Thyroid gland (tissue), 4 donors: ENCODE data around the gene ARL6IP6. TPM values are rescaled to one million over a fixed set of nuclear protein-coding genes. Genes with fewer than 3 reads are reported as not detected.

ENCODE experiments used
- DNase-seq, 2 donors: peaks; one replicate each; pipeline ENCODE4 v3.0.0-alpha.2; 2019
- H3K27ac ChIP-seq, 3 donors: fragments of 200-600 bp; sonication (generic); 1 replicate in 2 of 3; 2 replicates in 1 of 3; pipeline ENCODE4 v1.5.1; 2016 to 2019; ENCODE audit warnings: mild to moderate bottlenecking in 1 of 3, moderate library complexity in 1 of 3
- H3K27me3 ChIP-seq: fragments of 200-600 bp; sonication (generic); one replicate; pipeline ENCODE4 v1.5.1; 2019
- H3K36me3 ChIP-seq, 2 donors: fragments of 200-600 bp; sonication (generic); one replicate each; pipeline ENCODE4 v1.5.1; 2016 to 2019
- H3K4me1 ChIP-seq, 2 donors: fragments of 200-600 bp; sonication (generic); one replicate each; pipeline ENCODE4 v1.5.1; 2017 to 2019
- H3K4me3 ChIP-seq, 3 donors: fragments of 200-600 bp; sonication (generic); replicated peaks in 1 of 3; 1 replicate in 2 of 3; 2 replicates in 1 of 3; pipeline ENCODE4 v1.5.1; 2016; ENCODE audit warnings: mild to moderate bottlenecking in 1 of 3
- H3K9me3 ChIP-seq: fragments of 200-600 bp; sonication (generic); one replicate; pipeline ENCODE4 v1.5.1; 2017
- POLR2A ChIP-seq, 2 donors: fragments of 450-650 bp; IDR thresholded peaks; one replicate each; pipeline ENCODE4 v1.6.1; 2017; ENCODE audit warnings: antibody characterized with exemption in 2 of 2, mild to moderate bottlenecking in 2 of 2, moderate library complexity in 1 of 2
- WGBS, 2 donors: methylation state at CpG; one replicate each; pipeline ENCODE4 v1.1.5; 2017; 5-methylcytosine and 5-hydroxymethylcytosine counted together
- intact Hi-C: fragments of 100-400 bp; cut with DNase I; formaldehyde crosslinking; loops from one replicate; pipeline ENCODE4 v1.15.1; 2023
- total RNA-seq, 4 donors: library from RNA; depleted of rRNA; stranded (reverse); fragments of >200 nt; gene quantifications; one replicate each; pipeline ENCODE4 v1.2.3, GENCODE V29; 2016
- TF ChIP-seq, protein P1 (sequence below), 6 experiments: fragments of 200-600 bp in 3 of 6; fragments of 450-650 bp in 3 of 6; sonication (generic) in 3 of 6; IDR thresholded peaks; one replicate each; pipeline ENCODE4 v1.5.1; 2016 to 2019; ENCODE audit warnings: antibody characterized with exemption in 6 of 6, mild to moderate bottlenecking in 2 of 6, inconsistent platforms in 1 of 6, moderate library complexity in 1 of 6

Gene ARL6IP6
- total RNA-seq: 10 to 100 TPM; 12.4 to 19.9 (median 14.0) TPM

DNA sequence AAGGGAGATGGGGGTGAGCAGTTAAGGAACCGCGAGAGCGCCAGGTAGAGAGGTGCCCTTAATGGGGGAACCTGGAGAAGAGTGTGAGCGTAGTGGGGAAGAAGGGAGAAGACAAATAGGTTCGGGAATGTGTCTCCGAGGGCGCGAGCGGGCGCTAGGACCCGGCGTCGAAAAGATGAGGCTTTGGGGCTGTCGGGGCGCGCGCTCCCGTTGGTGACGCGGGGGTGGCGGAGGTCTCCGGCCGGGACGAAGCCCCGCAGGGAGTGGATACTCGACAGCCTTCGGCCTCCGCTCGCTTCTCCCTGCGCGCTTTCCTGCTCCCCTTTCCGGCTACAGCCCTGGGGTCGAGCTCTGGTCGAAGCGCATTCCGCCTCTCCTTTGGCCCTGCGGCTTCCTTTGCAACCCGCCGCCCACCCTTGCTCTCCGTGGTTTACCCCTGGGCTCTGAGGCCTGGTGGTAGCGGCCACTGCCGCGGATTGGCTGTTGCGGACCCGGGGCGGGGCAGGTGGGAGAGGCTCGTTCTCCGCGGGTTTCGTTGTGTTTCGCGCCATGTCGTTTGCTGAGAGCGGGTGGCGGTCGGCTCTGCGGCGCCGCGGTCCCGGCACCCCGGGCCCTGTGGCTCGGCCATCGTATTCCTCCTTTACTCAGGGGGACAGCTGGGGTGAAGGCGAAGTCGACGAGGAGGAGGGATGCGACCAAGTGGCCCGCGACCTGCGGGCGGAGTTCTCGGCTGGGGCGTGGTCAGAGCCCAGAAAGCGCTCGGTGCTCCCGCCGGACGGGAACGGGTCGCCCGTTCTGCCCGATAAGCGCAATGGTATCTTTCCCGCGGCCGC, at the start of gene ARL6IP6:
Gene ARL6IP6 (plus strand): TSS at position 545 of the 833 bp plus-strand sequence. CDS start 5 bp downstream, at position 550.
- peak in 1 of 2 donors; percentile 69 for TF ChIP-seq POLR2A (IDR thresholded peaks at IDR 0.05)
- TF ChIP-seq, protein P1, sequence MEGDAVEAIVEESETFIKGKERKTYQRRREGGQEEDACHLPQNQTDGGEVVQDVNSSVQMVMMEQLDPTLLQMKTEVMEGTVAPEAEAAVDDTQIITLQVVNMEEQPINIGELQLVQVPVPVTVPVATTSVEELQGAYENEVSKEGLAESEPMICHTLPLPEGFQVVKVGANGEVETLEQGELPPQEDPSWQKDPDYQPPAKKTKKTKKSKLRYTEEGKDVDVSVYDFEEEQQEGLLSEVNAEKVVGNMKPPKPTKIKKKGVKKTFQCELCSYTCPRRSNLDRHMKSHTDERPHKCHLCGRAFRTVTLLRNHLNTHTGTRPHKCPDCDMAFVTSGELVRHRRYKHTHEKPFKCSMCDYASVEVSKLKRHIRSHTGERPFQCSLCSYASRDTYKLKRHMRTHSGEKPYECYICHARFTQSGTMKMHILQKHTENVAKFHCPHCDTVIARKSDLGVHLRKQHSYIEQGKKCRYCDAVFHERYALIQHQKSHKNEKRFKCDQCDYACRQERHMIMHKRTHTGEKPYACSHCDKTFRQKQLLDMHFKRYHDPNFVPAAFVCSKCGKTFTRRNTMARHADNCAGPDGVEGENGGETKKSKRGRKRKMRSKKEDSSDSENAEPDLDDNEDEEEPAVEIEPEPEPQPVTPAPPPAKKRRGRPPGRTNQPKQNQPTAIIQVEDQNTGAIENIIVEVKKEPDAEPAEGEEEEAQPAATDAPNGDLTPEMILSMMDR (IDR thresholded peaks at IDR 0.05): peak in 1 of 6 experiments; percentile 3
- WGBS, 2 donors: 0 to 1% methylated on average over 25 to 62 of the region's 87 CpGs
- Histone ChIP-seq H3K4me3 (peak within 1 kb of the TSS; percentile 72 to 85 (median 84)), H3K36me3 (no peaks in the 10 kb centered on the region), H3K4me1 (peaks cover 11 to 16% of the 10 kb centered on the region in 2 donors), H3K9me3 (no peaks in the 10 kb centered on the region), H3K27me3 (no peaks in the 10 kb centered on the region), H3K27ac (peak within 1 kb of the TSS; percentile 92 to 98 (median 98))
- peak; percentile 91 to 94 for DNase-seq
- intact Hi-C loops: loop anchor here (10.0 kb wide), 1 partner anchor 543 kb away; the partner anchor contains the start of gene STAM2

DNA sequence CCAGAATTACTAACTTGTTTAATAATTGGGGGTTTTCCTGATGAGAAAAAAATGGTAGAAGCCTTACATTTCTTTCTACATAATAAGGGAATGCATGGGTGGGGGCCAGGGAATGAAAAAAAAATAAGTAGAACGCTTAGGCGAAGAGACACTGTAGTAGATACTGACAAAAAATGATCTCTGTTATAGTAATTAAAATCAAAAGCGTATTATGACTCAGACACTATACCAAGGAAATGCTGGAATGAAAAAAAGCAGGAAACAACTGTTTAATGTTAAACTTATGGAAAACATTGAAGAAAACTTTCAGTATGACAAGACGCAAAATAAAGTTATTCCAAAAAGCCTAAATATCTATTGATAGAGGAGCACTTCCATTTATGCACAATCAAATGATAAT, 44.1 kb upstream of the ARL6IP6 start:
- no peak for DNase-seq
- peaks cover 63 to 64% of the 10 kb centered on the region in 2 donors for H3K36me3 ChIP-seq
- TF ChIP-seq, protein P1 (IDR thresholded peaks at IDR 0.05): no peak
- no peak for TF ChIP-seq POLR2A (IDR thresholded peaks at IDR 0.05)
- no peaks in the 10 kb centered on the region for H3K9me3 ChIP-seq
- intact Hi-C loops: no loop called here
- no peaks in the 10 kb centered on the region for H3K4me1 ChIP-seq
- no peak overlapping the region for H3K4me3 ChIP-seq
- no peaks in the 10 kb centered on the region for H3K27me3 ChIP-seq
- WGBS, 2 donors: 94 to 95% methylated on average over 4 of the region's 4 CpGs
- no peak overlapping the region for H3K27ac ChIP-seq

DNA sequence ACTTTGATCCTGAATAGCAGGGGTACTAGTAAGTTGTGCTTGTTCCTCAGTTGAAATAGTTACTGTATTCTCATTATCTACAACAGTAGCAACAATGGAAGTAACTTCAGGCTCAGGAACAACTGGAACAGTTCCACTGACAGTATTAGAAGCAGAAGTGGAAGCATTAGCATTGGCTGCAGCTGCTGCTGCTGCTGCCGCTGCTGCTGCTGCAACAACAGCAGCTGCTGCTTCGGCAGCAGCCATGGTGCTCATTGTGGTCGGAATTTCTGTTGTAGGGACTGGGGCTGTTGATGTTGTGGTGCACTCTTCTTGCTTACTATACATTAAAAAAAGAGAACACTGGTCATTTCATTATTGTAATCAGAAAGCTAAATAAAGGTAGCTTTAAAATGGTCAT, 42.0 kb upstream of the ARL6IP6 start:
- intact Hi-C loops: no loop called here

DNA sequence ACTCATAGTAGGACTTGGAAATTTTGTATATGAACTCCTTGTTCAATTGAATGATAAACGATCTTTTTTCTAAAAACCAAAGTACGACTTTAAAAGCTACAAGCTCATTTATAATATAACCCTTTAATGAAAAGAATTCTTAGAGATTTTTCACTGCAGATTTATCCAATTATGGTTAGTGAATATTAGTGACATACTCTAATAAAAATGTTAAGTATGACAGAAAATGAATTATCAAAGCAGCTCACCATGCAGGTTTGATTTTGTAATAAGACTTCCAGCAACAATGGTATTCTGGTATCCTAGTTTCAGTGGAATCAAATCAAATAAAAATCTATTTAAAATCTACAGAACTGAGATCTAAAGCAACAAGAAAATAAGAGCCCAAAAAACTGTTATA, 39.6 kb upstream of the ARL6IP6 start:
- no peak overlapping the region for H3K27ac ChIP-seq
- H3K9me3 ChIP-seq: no peaks in the 10 kb centered on the region
- H3K27me3 ChIP-seq: no peaks in the 10 kb centered on the region
- DNase-seq: no peak
- H3K4me3 ChIP-seq: no peak overlapping the region
- intact Hi-C loops: no loop called here
- H3K36me3 ChIP-seq: peaks cover 37 to 41% of the 10 kb centered on the region in 2 donors
- TF ChIP-seq, protein P1 (IDR thresholded peaks at IDR 0.05): no peak
- no peak for TF ChIP-seq POLR2A (IDR thresholded peaks at IDR 0.05)
- no peaks in the 10 kb centered on the region for H3K4me1 ChIP-seq
- WGBS, 2 donors: 89% methylated on average over 2 of the region's 2 CpGs

More for the DNA sequence above, 42.0 kb upstream of the ARL6IP6 start:
- Histone ChIP-seq H3K27ac (no peak overlapping the region), H3K27me3 (no peaks in the 10 kb centered on the region), H3K9me3 (no peaks in the 10 kb centered on the region), H3K4me1 (no peaks in the 10 kb centered on the region), H3K4me3 (no peak overlapping the region), H3K36me3 (peaks cover 49 to 52% of the 10 kb centered on the region in 2 donors)
- 92 to 100% methylated on average over 3 of the region's 3 CpGs for WGBS, 2 donors
- TF ChIP-seq, protein P1 (IDR thresholded peaks at IDR 0.05): no peak
- DNase-seq: no peak

DNA sequence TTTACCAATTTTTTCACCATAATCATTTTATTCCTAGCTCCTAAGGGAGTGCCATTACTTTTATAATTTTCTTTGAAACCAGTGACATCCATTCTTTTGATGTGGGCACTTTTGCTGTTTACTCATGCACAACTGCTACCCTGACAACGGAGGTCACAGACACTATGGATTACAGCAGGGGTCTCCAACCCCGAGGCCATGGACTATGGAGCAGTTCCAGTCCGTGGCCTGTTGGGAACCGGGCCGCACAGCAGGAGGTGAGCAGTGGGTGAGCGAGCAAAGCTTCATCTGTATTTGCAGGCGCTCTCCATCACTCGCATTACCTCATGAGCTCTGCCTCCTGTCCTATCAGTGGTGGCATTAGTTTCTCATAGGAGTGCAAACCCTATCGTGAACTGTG, 35.8 kb upstream of the ARL6IP6 start:
- 92 to 93% methylated on average over 9 of the region's 9 CpGs for WGBS, 2 donors
- Histone ChIP-seq H3K9me3 (no peaks in the 10 kb centered on the region), H3K27me3 (no peaks in the 10 kb centered on the region), H3K36me3 (peaks cover 13 to 17% of the 10 kb centered on the region in 2 donors), H3K4me1 (no peaks in the 10 kb centered on the region), H3K4me3 (no peak overlapping the region), H3K27ac (no peak overlapping the region)
- intact Hi-C loops: no loop called here
- no peak for DNase-seq
- no peak for TF ChIP-seq POLR2A (IDR thresholded peaks at IDR 0.05)
- TF ChIP-seq, protein P1 (IDR thresholded peaks at IDR 0.05): no peak
